Testis (tissue), 3 donors: ENCODE measurements around the gene EXOC5. TPM values are rescaled to one million over a fixed set of nuclear protein-coding genes. Genes with fewer than 3 reads are reported as not detected.
"Not testable (repeated sequence)": the region's sequence is repeated elsewhere in the genome, so short reads cannot be mapped to it uniquely, and the experiment has no call there.

Source experiments
- DNase-seq: peaks from one replicate; pipeline ENCODE4 v3.0.0-alpha.2; 2019
- H3K27ac ChIP-seq, 2 donors: fragments of 200-600 bp; sonication (generic); one replicate each; pipeline ENCODE4 v1.5.1; 2019
- H3K27me3 ChIP-seq: fragments of 200-600 bp; sonication (generic); one replicate; pipeline ENCODE4 v1.5.1; 2019
- H3K36me3 ChIP-seq: fragments of 200-600 bp; sonication (generic); one replicate; pipeline ENCODE4 v1.5.1; 2017; ENCODE audit warnings: low read depth; ENCODE audit errors: missing control alignments
- H3K4me1 ChIP-seq: fragments of 200-600 bp; sonication (generic); one replicate; pipeline ENCODE4 v1.5.1; 2019
- H3K4me3 ChIP-seq, 2 donors: fragments of 200-600 bp; sonication (generic); one replicate each; pipeline ENCODE4 v1.5.1; 2017 to 2019
- H3K9me3 ChIP-seq: fragments of 200-600 bp; sonication (generic); one replicate; pipeline ENCODE4 v1.5.1; 2017
- CTCF ChIP-seq, 3 experiments: fragments of 450-650 bp in 2 of 3; fragments of 200-600 bp in 1 of 3; sonication (generic) in 1 of 3; IDR thresholded peaks; one replicate each; pipeline ENCODE4 v1.5.1; 2016 to 2019; ENCODE audit warnings: antibody characterized with exemption in 3 of 3, mild to moderate bottlenecking in 2 of 3, moderate library complexity in 1 of 3
- POLR2A ChIP-seq: fragments of 450-650 bp; IDR thresholded peaks from one replicate; pipeline ENCODE4 v1.6.1; 2017; ENCODE audit warnings: antibody characterized with exemption, mild to moderate bottlenecking, moderate library complexity
- WGBS, 2 donors: methylation state at CpG; one replicate each; pipeline ENCODE4 v1.1.5; 2018; 5-methylcytosine and 5-hydroxymethylcytosine counted together
- intact Hi-C: fragments of 100-400 bp; cut with DNase I; formaldehyde crosslinking; loops from one replicate; pipeline ENCODE4 v1.15.1; 2023; ENCODE audit warnings: low total_unique reads
- polyA plus RNA-seq: library from polyadenylated mRNA; stranded (reverse); fragments of 350-450 nt; fragmentation: Illumina TruSeq; extraction: RNeasy Lipid Tissue Mini Kit (QIAGEN cat#74804); gene quantifications from one replicate; pipeline ENCODE4 v1.2.3, GENCODE V29; 2014; ENCODE audit warnings: low read depth, low replicate concordance; ENCODE audit not compliant: insufficient read depth
- total RNA-seq, 2 donors: library from RNA; depleted of rRNA; stranded (reverse); fragments of >200 nt; gene quantifications; one replicate each; pipeline ENCODE4 v1.2.3, GENCODE V29; 2016

EXOC5 gene
- total and polyA plus RNA-seq, 3 donors from 2014 or later = 73.7 to 133 (median 89.4) TPM

DNA sequence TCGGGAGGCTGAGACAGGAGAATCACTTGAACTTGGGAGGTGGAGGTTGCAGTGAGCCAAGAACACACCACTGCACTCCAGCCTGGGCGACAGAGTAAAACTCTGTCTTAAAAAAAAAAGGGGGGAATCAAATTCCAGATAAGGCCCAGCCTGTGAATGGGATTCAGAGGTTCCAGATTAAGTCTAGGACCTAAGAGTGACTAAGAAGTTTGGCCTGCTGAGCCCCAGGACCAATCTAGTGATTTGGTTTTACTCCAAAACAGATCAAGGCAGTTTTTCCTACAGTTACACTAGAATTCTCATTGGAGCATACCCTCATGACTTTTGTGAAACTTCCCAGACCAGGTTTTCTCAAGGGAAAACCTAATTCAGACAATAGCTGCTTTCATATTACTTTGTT lies 22.8 kb downstream of the EXOC5 start:
- no peak for DNase-seq

DNA sequence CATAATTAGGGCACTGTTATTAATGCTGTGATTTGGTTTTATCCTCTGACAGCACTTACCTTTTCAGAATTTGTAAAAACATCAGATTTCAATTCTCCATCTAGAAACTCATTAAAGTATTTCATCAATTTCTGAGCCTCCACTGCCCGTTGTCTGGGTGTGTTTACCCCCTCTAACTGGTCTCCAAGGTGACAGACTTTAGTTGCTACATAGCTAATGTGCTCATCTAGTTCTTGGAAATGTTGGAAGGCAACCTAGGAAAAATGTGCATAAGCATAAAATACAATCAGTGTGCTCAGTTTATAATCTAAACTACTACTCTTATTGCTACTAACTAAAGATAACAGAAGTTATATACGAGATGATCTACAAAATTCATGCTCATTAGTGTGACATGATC lies 24.6 kb downstream of the EXOC5 start:
- no peaks in the 10 kb centered on the region for H3K27me3 ChIP-seq
- H3K9me3 ChIP-seq = no peaks in the 10 kb centered on the region
- DNase-seq = no peak
- H3K4me1 ChIP-seq = no peaks in the 10 kb centered on the region
- H3K4me3 ChIP-seq = no peak overlapping the region
- no peak for TF ChIP-seq POLR2A
- TF ChIP-seq CTCF (IDR thresholded peaks at IDR 0.05) = no peak
- H3K27ac ChIP-seq = no peak overlapping the region
- H3K36me3 ChIP-seq = no peaks in the 10 kb centered on the region
- WGBS, 2 donors = 51 to 57% methylated on average over 2 of the region's 2 CpGs
- intact Hi-C loops = no loop called here

More for the DNA sequence above, 22.8 kb downstream of the EXOC5 start:
- intact Hi-C loops = no loop called here
- Histone ChIP-seq H3K27me3 (no peaks in the 10 kb centered on the region), H3K27ac (no peak overlapping the region), H3K4me1 (no peaks in the 10 kb centered on the region), H3K9me3 (no peaks in the 10 kb centered on the region), H3K4me3 (no peak overlapping the region), H3K36me3 (no peaks in the 10 kb centered on the region)
- TF ChIP-seq CTCF (IDR thresholded peaks at IDR 0.05) (no peak), POLR2A (no peak)
- 97% methylated on average over 2 of the region's 2 CpGs for WGBS, 2 donors

DNA sequence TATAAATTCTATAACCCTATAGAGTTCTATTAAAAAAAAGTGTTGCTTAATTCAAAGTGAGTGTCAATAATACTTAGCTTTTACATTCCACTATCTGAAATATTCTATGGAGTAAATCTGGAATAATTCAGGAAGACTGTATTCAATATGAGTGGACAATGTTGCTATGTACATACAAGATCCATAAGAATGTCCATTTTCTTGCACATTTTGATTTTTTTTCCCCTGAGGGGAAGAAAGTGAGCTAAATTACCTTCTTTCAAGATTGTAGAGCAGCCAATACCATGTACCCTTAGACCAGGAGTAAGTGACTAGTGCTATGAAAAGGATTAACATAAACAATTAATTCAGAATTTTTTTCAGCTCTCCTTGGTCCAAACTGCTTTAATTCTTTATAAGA lies 25.4 kb downstream of the EXOC5 start:
- TF ChIP-seq CTCF (IDR thresholded peaks at IDR 0.05) (no peak), POLR2A (no peak)
- no peaks in the 10 kb centered on the region for H3K9me3 ChIP-seq
- H3K27ac ChIP-seq = no peak overlapping the region
- no peak for DNase-seq
- no peak overlapping the region for H3K4me3 ChIP-seq
- no peaks in the 10 kb centered on the region for H3K4me1 ChIP-seq
- intact Hi-C loops = no loop called here
- no peaks in the 10 kb centered on the region for H3K36me3 ChIP-seq
- H3K27me3 ChIP-seq = no peaks in the 10 kb centered on the region

GRCh38 chr14:57240115-57240514 lies 28.6 kb downstream of the EXOC5 start:
- not testable (repeated sequence) for H3K4me1 ChIP-seq
- 95 to 96% methylated on average over 7 of the region's 7 CpGs for WGBS, 2 donors

DNA sequence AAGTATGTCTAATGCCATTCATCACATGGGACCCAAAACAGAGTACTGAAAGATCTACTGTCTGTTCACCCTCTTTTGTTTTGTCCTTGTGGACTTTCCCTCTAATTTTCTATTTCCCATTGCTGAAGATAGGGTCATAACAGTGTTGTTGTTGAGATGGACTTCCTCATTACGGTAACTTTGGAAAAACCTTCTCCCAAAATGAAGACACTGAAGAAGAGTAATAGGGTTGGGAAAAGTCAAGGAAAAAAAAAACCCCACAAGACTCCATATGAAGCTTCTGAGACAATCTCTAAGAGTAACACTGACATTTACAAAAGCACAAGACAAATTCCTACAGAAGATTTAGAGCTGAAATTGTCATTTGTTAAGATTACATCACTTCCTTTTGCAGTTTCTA lies 36.7 kb downstream of the EXOC5 start:
- Histone ChIP-seq H3K27me3 (no peaks in the 10 kb centered on the region), H3K9me3 (no peaks in the 10 kb centered on the region), H3K4me1 (no peaks in the 10 kb centered on the region), H3K4me3 (no peak overlapping the region), H3K27ac (no peak overlapping the region), H3K36me3 (no peaks in the 10 kb centered on the region)
- intact Hi-C loops = no loop called here
- TF ChIP-seq POLR2A (no peak), CTCF (IDR thresholded peaks at IDR 0.05) (no peak)
- DNase-seq = no peak
- 94 to 95% methylated on average over 1 of the region's 1 CpG for WGBS, 2 donors

More at GRCh38 chr14:57240115-57240514, 28.6 kb downstream of the EXOC5 start:
- intact Hi-C loops, H3K27ac ChIP-seq, H3K36me3 ChIP-seq, H3K27me3 ChIP-seq, H3K9me3 ChIP-seq, DNase-seq, H3K4me3 ChIP-seq: not testable (repeated sequence)

GRCh38 chr14:57228320-57228719 lies 40.4 kb downstream of the EXOC5 start:
- intact Hi-C loops, H3K9me3 ChIP-seq, H3K27ac ChIP-seq, H3K27me3 ChIP-seq, H3K4me1 ChIP-seq, H3K36me3 ChIP-seq, DNase-seq, H3K4me3 ChIP-seq: not testable (repeated sequence)
- WGBS, 2 donors = 86 to 97% methylated on average over 2 of the region's 2 CpGs
